Body of pancreas (tissue), 4 donors: ENCODE data around the gene GRIP2.

Source experiments
- POLR2A ChIP-seq, 3 donors: fragments of 450-650 bp; IDR thresholded peaks; one replicate each; pipeline ENCODE4 v1.6.1; 2016; ENCODE audit warnings: antibody characterized with exemption in 3 of 3, mild to moderate bottlenecking in 2 of 3
- TF ChIP-seq, protein P1 (sequence below), 7 experiments: fragments of 450-650 bp in 4 of 7; fragments of 200-600 bp in 3 of 7; sonication (generic) in 3 of 7; IDR thresholded peaks; one replicate each; pipeline ENCODE4 v1.5.1; 2016 to 2019; ENCODE audit warnings: antibody characterized with exemption in 7 of 7

DNA sequence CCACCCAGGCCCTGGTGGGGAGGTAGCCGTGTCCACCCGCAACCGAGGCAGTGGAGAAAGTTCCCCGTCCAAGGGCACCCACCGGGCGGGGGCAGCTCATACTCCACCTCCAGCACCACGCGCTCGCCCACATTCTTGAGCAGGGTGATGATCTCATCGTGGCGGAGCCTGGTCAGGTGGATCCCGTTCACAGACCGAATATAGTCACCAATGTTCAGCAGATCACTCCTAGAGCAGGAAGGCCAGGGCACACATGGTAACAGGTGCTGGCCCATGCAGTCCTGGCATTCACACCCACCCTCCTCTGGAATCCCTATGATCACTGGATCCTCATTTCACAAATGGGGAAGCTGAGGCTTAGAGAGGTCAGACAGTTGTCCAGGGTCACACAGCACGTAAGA lies 15.8 kb downstream of the GRIP2 start:
- no peak for TF ChIP-seq POLR2A (IDR thresholded peaks at IDR 0.05)
- TF ChIP-seq, protein P1, sequence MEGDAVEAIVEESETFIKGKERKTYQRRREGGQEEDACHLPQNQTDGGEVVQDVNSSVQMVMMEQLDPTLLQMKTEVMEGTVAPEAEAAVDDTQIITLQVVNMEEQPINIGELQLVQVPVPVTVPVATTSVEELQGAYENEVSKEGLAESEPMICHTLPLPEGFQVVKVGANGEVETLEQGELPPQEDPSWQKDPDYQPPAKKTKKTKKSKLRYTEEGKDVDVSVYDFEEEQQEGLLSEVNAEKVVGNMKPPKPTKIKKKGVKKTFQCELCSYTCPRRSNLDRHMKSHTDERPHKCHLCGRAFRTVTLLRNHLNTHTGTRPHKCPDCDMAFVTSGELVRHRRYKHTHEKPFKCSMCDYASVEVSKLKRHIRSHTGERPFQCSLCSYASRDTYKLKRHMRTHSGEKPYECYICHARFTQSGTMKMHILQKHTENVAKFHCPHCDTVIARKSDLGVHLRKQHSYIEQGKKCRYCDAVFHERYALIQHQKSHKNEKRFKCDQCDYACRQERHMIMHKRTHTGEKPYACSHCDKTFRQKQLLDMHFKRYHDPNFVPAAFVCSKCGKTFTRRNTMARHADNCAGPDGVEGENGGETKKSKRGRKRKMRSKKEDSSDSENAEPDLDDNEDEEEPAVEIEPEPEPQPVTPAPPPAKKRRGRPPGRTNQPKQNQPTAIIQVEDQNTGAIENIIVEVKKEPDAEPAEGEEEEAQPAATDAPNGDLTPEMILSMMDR (IDR thresholded peaks at IDR 0.05), result no peak
